ENCODE data around the gene THSD4.

The THSD4 gene

GRCh38 chr15:71813723-71814470 is 698.6 kb downstream of the THSD4 start:
- no peak for FAIRE-seq
- no peak for DNase-seq (ENCODE audit: low spot score)

GRCh38 chr15:71815301-71815700 is 700.0 kb downstream of the THSD4 start:
- DNase-seq (ENCODE audit: low spot score) (no peak), FAIRE-seq (no peak)

GRCh38 chr15:71817351-71817750 is 702.1 kb downstream of the THSD4 start:
- no peak for DNase-seq (ENCODE audit: low spot score)
- no peak for FAIRE-seq

- FAIRE-seq, result no peak
- DNase-seq (ENCODE audit: low spot score), result no peak
These were observed 704.9 kb downstream of the THSD4 start for GRCh38 chr15:71820127-71820526.

- DNase-seq (ENCODE audit: low spot score) (no peak), FAIRE-seq (no peak)
These were observed 706.4 kb downstream of the THSD4 start for GRCh38 chr15:71821547-71822129.

- DNase-seq (ENCODE audit: low spot score), result no peak
- no peak for FAIRE-seq
These were observed 707.8 kb downstream of the THSD4 start for GRCh38 chr15:71822890-71823630.

GRCh38 chr15:71823801-71824200 is 708.5 kb downstream of the THSD4 start:
- no peak for FAIRE-seq
- DNase-seq (ENCODE audit: low spot score), result no peak

- no peak for DNase-seq (ENCODE audit: low spot score)
- no peak for FAIRE-seq
These were observed 709.9 kb downstream of the THSD4 start for GRCh38 chr15:71825021-71825730.

GRCh38 chr15:71826196-71826595 is 710.9 kb downstream of the THSD4 start:
- DNase-seq (ENCODE audit: low spot score), result no peak
- no peak for FAIRE-seq

GRCh38 chr15:71830981-71831380 is 715.7 kb downstream of the THSD4 start:
- no peak for DNase-seq (ENCODE audit: low spot score)
- no peak for FAIRE-seq

Measured in RCC 7860 (cell line).